GM23248 (cell line): ENCODE measurements around the gene RPL31. TPM values are rescaled to one million over a fixed set of nuclear protein-coding genes. Genes with fewer than 3 reads are reported as not detected.

ENCODE experiments used
- DNase-seq: peaks from one replicate; pipeline ENCODE4 v3.0.0-alpha.2; 2015
- H2AFZ ChIP-seq: fragments of 200-600 bp; sonication (generic); 2 replicates; pipeline ENCODE4 v1.6.1; 2016; ENCODE audit warnings: antibody characterized with exemption
- H3F3A ChIP-seq: fragments of 200-600 bp; sonication (generic); 2 replicates; pipeline ENCODE4 v1.6.1; 2016; ENCODE audit warnings: mild to moderate bottlenecking, antibody characterized with exemption, mixed run types; ENCODE audit not compliant: insufficient read depth
- H3K27ac ChIP-seq: fragments of 200-600 bp; sonication (generic); 2 replicates; pipeline ENCODE4 v1.5.1; 2016; ENCODE audit warnings: mild to moderate bottlenecking
- H3K27me3 ChIP-seq: fragments of 200-600 bp; sonication (generic); replicated peaks from 2 replicates; pipeline ENCODE4 v1.6.1; 2016; ENCODE audit warnings: mild to moderate bottlenecking; ENCODE audit not compliant: insufficient read depth
- H3K36me3 ChIP-seq: fragments of 200-600 bp; sonication (generic); 2 replicates; pipeline ENCODE4 v1.6.1; 2016; ENCODE audit warnings: low read depth, mild to moderate bottlenecking
- H3K4me1 ChIP-seq: fragments of 200-600 bp; sonication (generic); 2 replicates; pipeline ENCODE4 v1.6.1; 2016; ENCODE audit warnings: mild to moderate bottlenecking; ENCODE audit not compliant: insufficient read depth
- H3K4me2 ChIP-seq: fragments of 200-600 bp; sonication (generic); one replicate; pipeline ENCODE4 v1.6.1; 2016; ENCODE audit warnings: mild to moderate bottlenecking; ENCODE audit not compliant: unreplicated experiment
- H3K4me3 ChIP-seq: fragments of 200-600 bp; sonication (generic); 2 replicates; pipeline ENCODE4 v1.5.1; 2016; ENCODE audit warnings: mild to moderate bottlenecking
- H3K79me2 ChIP-seq: fragments of 200-600 bp; sonication (generic); 2 replicates; pipeline ENCODE4 v1.6.1; 2016; ENCODE audit warnings: mild to moderate bottlenecking; ENCODE audit not compliant: insufficient read depth
- H3K9ac ChIP-seq: fragments of 200-600 bp; sonication (generic); 2 replicates; pipeline ENCODE4 v1.6.1; 2016; ENCODE audit warnings: mild to moderate bottlenecking
- H3K9me2 ChIP-seq: fragments of 200-600 bp; sonication (generic); 2 replicates; pipeline ENCODE4 v1.6.1; 2016; ENCODE audit warnings: mixed run types, mild to moderate bottlenecking, moderate library complexity; ENCODE audit not compliant: insufficient read depth
- H3K9me3 ChIP-seq: fragments of 200-600 bp; sonication (generic); one replicate; pipeline ENCODE4 v1.6.1; 2017; ENCODE audit warnings: low read depth
- H4K20me1 ChIP-seq: fragments of 200-600 bp; sonication (generic); 2 replicates; pipeline ENCODE4 v1.6.0; 2016; ENCODE audit not compliant: insufficient read depth
- EZH2 ChIP-seq: fragments of 200-600 bp; sonication (generic); IDR thresholded peaks from 2 replicates; pipeline ENCODE4 v1.6.1; 2018; ENCODE audit warnings: antibody characterized with exemption, mild to moderate bottlenecking; ENCODE audit not compliant: insufficient read depth, poor library complexity, severe bottlenecking
- EZH2phosphoT487 ChIP-seq: fragments of 200-600 bp; sonication (generic); IDR thresholded peaks from 2 replicates; pipeline ENCODE4 v1.6.1; 2018; ENCODE audit warnings: antibody characterized with exemption, moderate library complexity, mild to moderate bottlenecking, low read depth; ENCODE audit not compliant: insufficient read depth
- WGBS, 2 experiments: methylation state at CpG; one replicate each; pipeline ENCODE4 v1.1.6; 2015 to 2017; ENCODE audit warnings: low lambda C conversion rate in 2 of 2, low coverage in 1 of 2; ENCODE audit errors: missing lambda C conversion rate in 2 of 2; 5-methylcytosine and 5-hydroxymethylcytosine counted together
- in situ Hi-C: fragments of 300-500 bp; cut with MboI; formaldehyde crosslinking; loops from 2 replicates; pipeline ENCODE4 v1.15.0; 2020
- polyA plus RNA-seq: library from polyadenylated mRNA; unstranded; fragments of >200 nt; fragmentation: Nextera tagmentation; extraction: Ambion mirVana; gene quantifications from 2 replicates; pipeline ENCODE4 v1.2.1, GENCODE V29; 2016
- total RNA-seq: library from RNA; depleted of rRNA; stranded (reverse); fragments of >200 nt; shearing (Covaris generic); gene quantifications from 2 replicates; pipeline ENCODE4 v1.2.3, GENCODE V29; 2014

The RPL31 gene
- total and polyA plus RNA-seq, 2 experiments from 2014 or later, result 659 to 1,157 TPM

DNA sequence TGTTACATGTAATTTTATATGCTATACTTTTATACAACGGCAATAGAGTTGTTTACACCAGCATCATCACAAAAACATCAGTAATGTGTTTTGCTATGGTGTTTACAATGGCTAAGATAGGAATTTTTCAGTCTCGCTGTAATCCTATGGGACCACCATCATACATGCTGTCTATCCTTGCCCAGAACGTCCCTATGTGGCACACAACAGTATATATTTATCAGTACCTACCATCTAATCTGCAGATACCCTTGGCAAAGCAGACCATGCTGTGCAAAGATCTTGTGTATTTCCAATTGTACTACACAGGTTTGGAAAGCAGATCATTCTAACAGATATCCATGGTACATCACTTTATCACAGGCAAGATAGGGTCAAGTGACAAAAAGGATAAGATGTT lies 15.3 kb downstream of the RPL31 start:
- no peaks in the 10 kb centered on the region for H3K9me3 ChIP-seq
- H3K4me3 ChIP-seq, result no peak overlapping the region
- H3K4me2 ChIP-seq, result no peak overlapping the region
- peaks cover 9% of the 10 kb centered on the region for H3F3A ChIP-seq
- no peak overlapping the region for H2AFZ ChIP-seq
- no peak overlapping the region for H3K9ac ChIP-seq
- H4K20me1 ChIP-seq, result no peaks in the 10 kb centered on the region
- 68 to 70% methylated on average over 3 of the region's 3 CpGs for WGBS, 2 experiments
- H3K36me3 ChIP-seq, result peaks cover 15% of the 10 kb centered on the region
- H3K79me2 ChIP-seq, result 0 out of 2 replicates have a peak, but pooled peaks cover 7% of the 10 kb centered on the region
- TF ChIP-seq EZH2 (no peak), EZH2phosphoT487 (no peak)
- H3K4me1 ChIP-seq, result no peaks in the 10 kb centered on the region
- DNase-seq, result no peak
- no peaks in the 10 kb centered on the region for H3K9me2 ChIP-seq
- no peak overlapping the region for H3K27ac ChIP-seq
- in situ Hi-C loops, result no loop called here
- no peaks in the 10 kb centered on the region for H3K27me3 ChIP-seq

- Histone ChIP-seq H3K27ac (no peak overlapping the region), H3K36me3 (peaks cover 8% of the 10 kb centered on the region; the same call in 1 of the 2 replicates)
Observed at GRCh38 chr2:101018934-101019333, 16.8 kb downstream of the RPL31 start.

GRCh38 chr2:101022221-101022620 lies 20.1 kb downstream of the RPL31 start:
- WGBS, 2 experiments, result 79 to 80% methylated on average over 14 to 16 of the region's 16 CpGs
- no peak overlapping the region for H3K27ac ChIP-seq
- no peak for DNase-seq
- TF ChIP-seq EZH2 (no peak), EZH2phosphoT487 (no peak)
- H3K4me3 ChIP-seq, result no peak overlapping the region
- H3F3A ChIP-seq, result peaks cover 13% of the 10 kb centered on the region; the same call in 1 of the 2 replicates
- no peaks in the 10 kb centered on the region for H3K4me1 ChIP-seq
- no peak overlapping the region for H2AFZ ChIP-seq
- H3K27me3 ChIP-seq, result no peaks in the 10 kb centered on the region
- no peak overlapping the region for H3K9ac ChIP-seq
- peaks cover 8% of the 10 kb centered on the region; the same call in 1 of the 2 replicates for H3K36me3 ChIP-seq
- no peak overlapping the region for H3K4me2 ChIP-seq
- no peaks in the 10 kb centered on the region for H3K9me3 ChIP-seq
- H3K9me2 ChIP-seq, result no peaks in the 10 kb centered on the region
- no peaks in the 10 kb centered on the region for H3K79me2 ChIP-seq
- no peaks in the 10 kb centered on the region for H4K20me1 ChIP-seq
- in situ Hi-C loops, result no loop called here

More at GRCh38 chr2:101018934-101019333, 16.8 kb downstream of the RPL31 start:
- 0 out of 2 replicates have a peak, but pooled peaks cover 7% of the 10 kb centered on the region for H3F3A ChIP-seq
- H3K4me1 ChIP-seq, result no peaks in the 10 kb centered on the region
- H3K9ac ChIP-seq, result no peak overlapping the region
- H3K4me2 ChIP-seq, result no peak overlapping the region
- no peaks in the 10 kb centered on the region for H3K79me2 ChIP-seq
- no peaks in the 10 kb centered on the region for H3K27me3 ChIP-seq
- 52 to 54% methylated on average over 8 of the region's 8 CpGs for WGBS, 2 experiments
- no peak for DNase-seq
- H3K9me3 ChIP-seq, result no peaks in the 10 kb centered on the region
- in situ Hi-C loops, result no loop called here
- no peaks in the 10 kb centered on the region for H3K9me2 ChIP-seq
- H3K4me3 ChIP-seq, result no peak overlapping the region
- H4K20me1 ChIP-seq, result no peaks in the 10 kb centered on the region
- no peak overlapping the region for H2AFZ ChIP-seq
- TF ChIP-seq EZH2 (no peak), EZH2phosphoT487 (no peak)

DNA sequence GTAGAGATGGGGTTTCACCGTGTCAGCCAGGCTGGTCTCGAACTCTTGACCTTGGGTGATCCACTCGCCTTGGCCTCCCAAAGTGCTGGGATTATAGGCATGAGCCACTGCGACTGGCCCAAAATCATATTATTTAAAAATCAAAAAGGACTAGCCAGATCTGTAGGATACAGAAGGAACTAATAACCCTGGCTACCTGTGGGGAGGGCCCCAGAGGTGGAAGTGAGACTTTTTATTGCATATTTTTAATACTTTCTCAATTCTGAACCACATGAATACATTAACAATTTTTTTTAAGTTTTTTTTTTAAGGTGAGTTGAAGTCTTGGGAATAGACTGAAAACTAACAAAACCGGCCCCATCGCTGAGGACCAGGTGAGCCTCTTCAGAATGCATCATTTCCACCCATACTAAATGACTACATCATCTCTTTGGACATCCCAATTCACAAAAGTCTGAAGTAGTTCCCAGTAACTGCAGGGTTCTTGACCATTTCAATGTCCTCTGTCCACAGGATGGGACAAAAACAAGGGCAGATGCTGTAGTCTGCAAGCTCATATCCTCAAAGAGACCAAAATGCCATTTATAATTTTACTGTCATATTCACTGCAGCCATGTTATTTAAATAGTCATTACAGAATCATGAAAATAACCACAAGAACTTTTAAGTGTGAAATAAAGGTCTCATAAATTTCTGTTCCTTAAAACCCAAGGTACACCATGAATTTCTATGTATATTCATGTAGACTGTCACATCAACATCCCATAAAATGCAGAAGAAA lies 21.4 kb downstream of the RPL31 start:
- no peak for TF ChIP-seq EZH2phosphoT487
- TF ChIP-seq EZH2, result no peak
- Histone ChIP-seq H3F3A (peaks cover 9% of the 10 kb centered on the region; the same call in 1 of the 2 replicates), H3K4me3 (no peak overlapping the region), H4K20me1 (no peaks in the 10 kb centered on the region), H2AFZ (no peak overlapping the region), H3K27ac (no peak overlapping the region), H3K79me2 (no peaks in the 10 kb centered on the region), H3K36me3 (peaks cover 8% of the 10 kb centered on the region; the same call in 1 of the 2 replicates), H3K9ac (no peak overlapping the region), H3K27me3 (no peaks in the 10 kb centered on the region), H3K4me1 (no peaks in the 10 kb centered on the region), H3K4me2 (no peak overlapping the region), H3K9me3 (no peaks in the 10 kb centered on the region), H3K9me2 (no peaks in the 10 kb centered on the region)
- WGBS, 2 experiments, result 97 to 98% methylated on average over 6 of the region's 6 CpGs
- in situ Hi-C loops, result no loop called here
- DNase-seq, result no peak
